H1 (cell line): ENCODE results near the gene ERC1. TPM values are rescaled to one million over a fixed set of nuclear protein-coding genes. Genes with fewer than 3 reads are reported as not detected.

Experiments used
- CTCF ChIA-PET: fragments of 300-600 bp; sonication (Branson Sonifier 250); formaldehyde crosslinking; loops from one replicate; lab custom pipeline; 2021; ENCODE audit not compliant: partially characterized antibody; lab: Charles Lee
- POLR2A ChIA-PET: fragments of 300-600 bp; sonication (Branson Sonifier 250); formaldehyde crosslinking; loops from one replicate; lab custom pipeline; 2021; ENCODE audit warnings: inconsistent platforms; ENCODE audit not compliant: partially characterized antibody; lab: Charles Lee
- DNase-seq, 2 experiments: peaks; one replicate each; pipeline versions ENCODE4 v3.0.0 to v3.0.0-alpha.2; 2010 to 2022; ENCODE audit warnings: low spot score in 2 of 2, low read depth in 1 of 2, mixed read lengths in 1 of 2
- FAIRE-seq: peaks from 2 replicates; lab custom pipeline; 2011; peaks lifted over from hg19 to GRCh38; lab: Jason Lieb, UNC
- H2AFZ ChIP-seq: 2 replicates; pipeline ENCODE4 v1.8.1; 2012; ENCODE audit warnings: low read length, inconsistent platforms
- H2AK5ac ChIP-seq: 2 replicates; pipeline ENCODE4 v1.6.1; 2013; ENCODE audit warnings: low read depth, low read length
- H2BK120ac ChIP-seq: replicated peaks from 2 replicates; pipeline ENCODE3; 2013; ENCODE audit warnings: low read depth, low read length, inconsistent platforms
- H2BK12ac ChIP-seq: 2 replicates; pipeline ENCODE4 v1.6.1; 2013; ENCODE audit warnings: low read depth, low read length
- H2BK15ac ChIP-seq: 2 replicates; pipeline ENCODE4 v1.6.1; 2013; ENCODE audit warnings: low read length
- H2BK20ac ChIP-seq: 2 replicates; pipeline ENCODE4 v1.6.1; 2013; ENCODE audit warnings: low read length
- H2BK5ac ChIP-seq: 2 replicates; pipeline ENCODE4 v1.6.1; 2013; ENCODE audit warnings: low read depth, low read length
- H3K14ac ChIP-seq: 2 replicates; pipeline ENCODE4 v1.6.1; 2013; ENCODE audit warnings: inconsistent platforms; ENCODE audit not compliant: insufficient read length
- H3K18ac ChIP-seq: 2 replicates; pipeline ENCODE4 v1.6.1; 2013; ENCODE audit warnings: low read length; ENCODE audit errors: extremely low read depth
- H3K23ac ChIP-seq: 2 replicates; pipeline ENCODE4 v1.6.1; 2013; ENCODE audit warnings: inconsistent platforms; ENCODE audit not compliant: insufficient read length
- H3K23me2 ChIP-seq: 2 replicates; pipeline ENCODE4 v1.6.1; 2013; ENCODE audit warnings: low read depth, low read length
- H3K27ac ChIP-seq: 2 replicates; pipeline ENCODE4 v1.6.1; 2011; ENCODE audit warnings: low read depth, low read length, inconsistent platforms
- H3K27me3 ChIP-seq, 4 experiments: replicated peaks in 1 of 4; 1 replicate in 1 of 4; 2 replicates in 3 of 4; pipeline versions ENCODE4 v1.6.1 to v1.8.1; 2011 to 2013; ENCODE audit warnings: low read length in 3 of 4, mild to moderate bottlenecking in 3 of 4, inconsistent platforms in 2 of 4, mixed read lengths in 2 of 4, moderate library complexity in 1 of 4; ENCODE audit not compliant: control insufficient read depth in 3 of 4, insufficient read depth in 3 of 4; ENCODE audit errors: extremely low read depth in 1 of 4
- H3K36me3 ChIP-seq, 4 experiments: 2 replicates each; pipeline versions ENCODE4 v1.6.1 to v1.8.1; 2011 to 2013; ENCODE audit warnings: mild to moderate bottlenecking in 4 of 4, low read length in 3 of 4, moderate library complexity in 2 of 4, control low read depth in 1 of 4, inconsistent platforms in 1 of 4; ENCODE audit not compliant: insufficient read depth in 4 of 4, control insufficient read depth in 2 of 4
- H3K4ac ChIP-seq: replicated peaks from 2 replicates; pipeline ENCODE3; 2013; ENCODE audit warnings: low read length, low read depth, mixed read lengths, inconsistent platforms; ENCODE audit not compliant: insufficient read length
- H3K4me1 ChIP-seq, 4 experiments: replicated peaks in 1 of 4; 1 replicate in 1 of 4; 2 replicates in 3 of 4; pipeline versions ENCODE4 v1.6.1 to v1.8.1; 2011 to 2013; ENCODE audit warnings: low read length in 3 of 4, inconsistent platforms in 2 of 4, mixed read lengths in 1 of 4; ENCODE audit not compliant: insufficient read depth in 4 of 4, control insufficient read depth in 3 of 4
- H3K4me2 ChIP-seq, 2 experiments: 2 replicates each; pipeline versions ENCODE4 v1.6.1 to v1.8.1; 2011 to 2013; ENCODE audit warnings: low read depth in 2 of 2, low read length in 2 of 2, control low read depth in 1 of 2, inconsistent platforms in 1 of 2, mild to moderate bottlenecking in 1 of 2; ENCODE audit not compliant: insufficient read depth in 1 of 2
- H3K4me3 ChIP-seq, 4 experiments: fragments of 200-600, 300-600 bp in 1 of 4; sonication (generic), shearing (Covaris generic), sonication (Bioruptor Twin) in 1 of 4; 2 replicates each; pipeline versions ENCODE4 v1.5.1 to v1.8.1; 2011 to 2016; ENCODE audit warnings: low read length in 4 of 4, low read depth in 3 of 4, control low read depth in 2 of 4, inconsistent platforms in 2 of 4, mild to moderate bottlenecking in 2 of 4, mixed read lengths in 1 of 4, moderate library complexity in 1 of 4; ENCODE audit not compliant: insufficient read depth in 2 of 4; ENCODE audit errors: extremely low read depth in 1 of 4
- H3K56ac ChIP-seq: replicated peaks from 2 replicates; pipeline ENCODE3; 2013; ENCODE audit warnings: low read depth, mild to moderate bottlenecking, mixed read lengths, low read length, inconsistent platforms; ENCODE audit not compliant: insufficient read length
- H3K79me1 ChIP-seq: 2 replicates; pipeline ENCODE4 v1.6.1; 2013; ENCODE audit warnings: low read depth, low read length, control low read depth
- H3K79me2 ChIP-seq, 2 experiments: 2 replicates each; pipeline versions ENCODE4 v1.6.1 to v1.8.1; 2012 to 2013; ENCODE audit warnings: low read length in 2 of 2, mild to moderate bottlenecking in 2 of 2, inconsistent platforms in 1 of 2; ENCODE audit not compliant: insufficient read depth in 2 of 2, control insufficient read depth in 1 of 2
- H3K9ac ChIP-seq, 4 experiments: replicated peaks in 1 of 4; 1 replicate in 1 of 4; 2 replicates in 3 of 4; pipeline versions ENCODE4 v1.6.1 to v1.8.1; 2011 to 2013; ENCODE audit warnings: low read depth in 3 of 4, low read length in 3 of 4, control low read depth in 2 of 4, mild to moderate bottlenecking in 2 of 4, moderate library complexity in 2 of 4, inconsistent platforms in 1 of 4; ENCODE audit errors: extremely low read depth in 1 of 4
- H3K9me3 ChIP-seq, 2 experiments: 2 replicates each; pipeline versions ENCODE4 v1.6.1 to v1.8.1; 2012 to 2013; ENCODE audit warnings: mild to moderate bottlenecking in 2 of 2, moderate library complexity in 2 of 2, control low read depth in 1 of 2, inconsistent platforms in 1 of 2, low read depth in 1 of 2, low read length in 1 of 2, mixed read lengths in 1 of 2; ENCODE audit not compliant: insufficient read depth in 2 of 2
- H4K20me1 ChIP-seq, 2 experiments: replicated peaks in 1 of 2; 2 replicates each; pipeline versions ENCODE3 to v1.8.1; 2011 to 2013; ENCODE audit warnings: inconsistent platforms in 2 of 2, low read length in 2 of 2, mild to moderate bottlenecking in 1 of 2; ENCODE audit not compliant: insufficient read depth in 2 of 2, control insufficient read depth in 1 of 2
- H4K5ac ChIP-seq: 2 replicates; pipeline ENCODE4 v1.6.1; 2013; ENCODE audit warnings: low read length, low read depth, mixed read lengths, inconsistent platforms; ENCODE audit not compliant: insufficient read length
- H4K8ac ChIP-seq: 2 replicates; pipeline ENCODE4 v1.8.0; 2013; ENCODE audit warnings: mild to moderate bottlenecking, moderate library complexity, low read length, inconsistent platforms; ENCODE audit not compliant: insufficient read depth; ENCODE audit errors: extremely low read depth
- H4K91ac ChIP-seq: replicated peaks from 2 replicates; pipeline ENCODE3; 2013; ENCODE audit warnings: low read length, mixed read lengths, inconsistent platforms; ENCODE audit not compliant: insufficient read length
- ASH2L ChIP-seq: fragments of 200-600, 300-600 bp; sonication (generic); IDR thresholded peaks from one replicate; pipeline ENCODE4 v1.7.1; 2017; ENCODE audit warnings: low read length
- BACH1 ChIP-seq: IDR thresholded peaks from 2 replicates; pipeline ENCODE4 v1.6.1; 2012; ENCODE audit warnings: low read length, improper control_type of control experiment
- GABPA ChIP-seq: IDR thresholded peaks from 2 replicates; pipeline ENCODE4 v1.6.1; 2011; ENCODE audit warnings: mild to moderate bottlenecking, low read length, moderate library complexity, borderline replicate concordance; ENCODE audit not compliant: insufficient read depth
- KDM5A ChIP-seq: fragments of 200-600 bp; IDR thresholded peaks from 2 replicates; pipeline ENCODE4 v1.7.1; 2012; ENCODE audit warnings: mild to moderate bottlenecking, low read length, inconsistent platforms, mixed read lengths
- NRF1 ChIP-seq: IDR thresholded peaks from 2 replicates; pipeline ENCODE4 v1.6.1; 2011; ENCODE audit warnings: mild to moderate bottlenecking, low read depth, low read length, improper control_type of control experiment
- POLR2A ChIP-seq, 2 experiments: IDR thresholded peaks; 1 replicate in 1 of 2; 2 replicates in 1 of 2; pipeline ENCODE4 v1.6.1; 2011; ENCODE audit warnings: low read depth in 2 of 2, low read length in 2 of 2, mild to moderate bottlenecking in 2 of 2; ENCODE audit errors: control extremely low read depth in 1 of 2
- SRF ChIP-seq: IDR thresholded peaks from 2 replicates; pipeline ENCODE4 v1.6.1; 2011; ENCODE audit warnings: mild to moderate bottlenecking, low read depth, low read length, moderate library complexity
- WGBS, 2 experiments: shearing (Covaris generic) in 1 of 2; methylation state at CpG; one replicate each; pipeline versions ENCODE4 v1.1.6 to v1.1.7; 2013 to 2015; ENCODE audit warnings: low lambda C conversion rate in 2 of 2, mixed read lengths in 2 of 2, inconsistent platforms in 1 of 2, low coverage in 1 of 2, missing lambda C conversion rate in 1 of 2; ENCODE audit not compliant: insufficient replicate concordance in 2 of 2, insufficient coverage in 1 of 2, insufficient read length in 1 of 2; ENCODE audit errors: extremely low coverage in 1 of 2, missing lambda C conversion rate in 1 of 2; 5-methylcytosine and 5-hydroxymethylcytosine counted together
- polyA plus RNA-seq, 7 experiments: library from polyadenylated mRNA; depleted of rRNA in 3 of 7; stranded (reverse) in 5 of 7; unstranded in 2 of 7; fragments of >200 nt in 5 of 7; fragments of 200-250 nt in 2 of 7; gene quantifications; 1 replicate in 5 of 7; 2 replicates in 1 of 7; 4 replicates in 1 of 7; pipeline versions ENCODE4 v1.2.1 to v1.2.3, GENCODE V29; 2011 to 2013; ENCODE audit warnings: missing spikeins in 2 of 7, mixed read lengths in 2 of 7
- total RNA-seq: library from RNA; stranded (reverse); fragmentation: NEBNext Ultra II Directional; extraction: Animal tissue kit (Norgen Biotek cat#: 25700); gene quantifications from 2 replicates; pipeline ENCODE4 v1.2.1, GENCODE V29; 2021

Gene ERC1
- total and polyA plus RNA-seq, 2 of the 8 experiments (the other 6 are each of a cell fraction or from before 2014, with no cell fraction given) = 7.8 to 45.7 TPM

- no peak overlapping the region for H4K91ac ChIP-seq
- no peak overlapping the region for H3K9ac ChIP-seq
- H2BK15ac ChIP-seq = no peak overlapping the region
- H3K27me3 ChIP-seq = no peaks in the 10 kb centered on the region
- no peaks in the 10 kb centered on the region; a peak in 1 of 8 replicates for H3K36me3 ChIP-seq
- no peak overlapping the region for H3K27ac ChIP-seq
- FAIRE-seq (no peak), DNase-seq (no peak)
- no peak overlapping the region for H3K4me2 ChIP-seq
- 94 to 97% methylated on average over 2 to 4 of the region's 4 CpGs for WGBS, 2 experiments
- no peaks in the 10 kb centered on the region for H3K79me1 ChIP-seq
- H4K20me1 ChIP-seq = no peaks in the 10 kb centered on the region
- H4K8ac ChIP-seq = no peak overlapping the region
- H3K23ac ChIP-seq = no peak overlapping the region
- H2BK5ac ChIP-seq = no peak overlapping the region
- no peak overlapping the region for H2BK120ac ChIP-seq
- POLR2A ChIA-PET = no interaction called here
- no peak overlapping the region for H2AK5ac ChIP-seq
- no peaks in the 10 kb centered on the region for H3K4me1 ChIP-seq
- H2BK20ac ChIP-seq = no peak overlapping the region
- H3K9me3 ChIP-seq = peaks cover 0 to 3% of the 10 kb centered on the region in 2 experiments; a peak in 1 of 4 replicates
- no peaks in the 10 kb centered on the region for H3K23me2 ChIP-seq
- no peak overlapping the region for H3K18ac ChIP-seq
- H3K4me3 ChIP-seq = no peak overlapping the region
- no peak overlapping the region for H2AFZ ChIP-seq
- H4K5ac ChIP-seq = no peak overlapping the region
- H3K56ac ChIP-seq = no peak overlapping the region
- CTCF ChIA-PET = interaction anchor here (0.6 to 0.7 kb wide), 2 partner anchors 180 to 238 kb away, joined by 3 to 4 read pairs; no protein-coding TSS in a partner anchor
- no peaks in the 10 kb centered on the region for H3K79me2 ChIP-seq
- no peak overlapping the region for H3K4ac ChIP-seq
- no peak overlapping the region for H3K14ac ChIP-seq
- no peak overlapping the region for H2BK12ac ChIP-seq
- TF ChIP-seq NRF1 (no peak), SRF (no peak), BACH1 (no peak), GABPA (no peak), ASH2L (no peak), KDM5A (no peak), POLR2A (IDR thresholded peaks at IDR 0.05; ENCODE audit: control extremely low read depth in 1 of 2, low read depth in 2 of 2, low read length in 2 of 2) (no peak)
Observed at GRCh38 chr12:1297639-1298175, 306.7 kb downstream of the ERC1 start.
